Heart left ventricle (tissue), 16 donors: ENCODE measurements around the gene PRMT3. TPM values are rescaled to one million over a fixed set of nuclear protein-coding genes. Genes with fewer than 3 reads are reported as not detected.

Experiments
- ATAC-seq, 4 donors: fragments of 200-7000 bp; cut with Tn5 transposase; one replicate each; pipeline ENCODE4 v1.9.1; 2020 to 2022; ENCODE audit warnings: moderate library complexity in 4 of 4, mild to moderate bottlenecking in 3 of 4, moderate number of reproducible peaks in 1 of 4
- DNase-seq, 5 donors: peaks; one replicate each; pipeline ENCODE4 v3.0.0-alpha.2; 2020
- H3K27ac ChIP-seq, 12 donors: fragments of 200-600 bp; sonication (generic) in 4 of 12; one replicate each; pipeline versions ENCODE4 v1.5.0 to v1.8.0; 2016 to 2022; ENCODE audit warnings: mild to moderate bottlenecking in 2 of 12
- H3K27me3 ChIP-seq, 9 donors: fragments of 200-600 bp; sonication (generic) in 2 of 9; one replicate each; pipeline versions ENCODE4 v1.5.1 to v1.8.0; 2016 to 2022; ENCODE audit warnings: mild to moderate bottlenecking in 3 of 9
- H3K36me3 ChIP-seq, 9 donors: fragments of 200-600 bp; sonication (generic) in 2 of 9; one replicate each; pipeline versions ENCODE4 v1.5.0 to v1.8.0; 2018 to 2022; ENCODE audit warnings: mild to moderate bottlenecking in 2 of 9
- H3K4me1 ChIP-seq, 12 donors: fragments of 200-600 bp; sonication (generic) in 4 of 12; one replicate each; pipeline versions ENCODE4 v1.5.0 to v1.8.0; 2016 to 2022; ENCODE audit warnings: mild to moderate bottlenecking in 3 of 12
- H3K4me3 ChIP-seq, 12 donors: fragments of 200-600 bp; sonication (generic) in 4 of 12; one replicate each; pipeline versions ENCODE4 v1.5.0 to v1.8.0; 2017 to 2022; ENCODE audit warnings: mild to moderate bottlenecking in 9 of 12, moderate library complexity in 4 of 12
- H3K9me3 ChIP-seq, 12 donors: fragments of 200-600 bp; sonication (generic) in 4 of 12; one replicate each; pipeline versions ENCODE4 v1.5.0 to v1.8.0; 2016 to 2022; ENCODE audit warnings: mild to moderate bottlenecking in 1 of 12
- POLR2A ChIP-seq, 2 donors: fragments of 450-650 bp; IDR thresholded peaks; one replicate each; pipeline ENCODE4 v1.6.1; 2017; ENCODE audit warnings: antibody characterized with exemption in 2 of 2, mild to moderate bottlenecking in 2 of 2, moderate library complexity in 2 of 2
- WGBS, 4 donors: extraction: QIAGEN DNeasy Blood & Tissue Kit in 2 of 4; methylation state at CpG; one replicate each; pipeline versions ENCODE4 v1.1.5 to v1.1.7; 2013 to 2018; 5-methylcytosine and 5-hydroxymethylcytosine counted together
- intact Hi-C, 10 donors: fragments of 100-400 bp; cut with DNase I; formaldehyde crosslinking; loops; one replicate each; pipeline versions ENCODE4 v1.11.1 to v1.14.2; 2022
- polyA plus RNA-seq, 2 donors: library from polyadenylated mRNA; stranded (reverse); fragments of 200-250 nt; gene quantifications; one replicate each; pipeline ENCODE4 v1.2.3, GENCODE V29; 2013
- total RNA-seq, 9 donors: library from RNA; depleted of rRNA in 2 of 9; stranded (reverse); fragments of >200 nt in 2 of 9; fragmentation: NEBNext Ultra II Directional in 3 of 9; extraction: Animal tissue kit (Norgen Biotek cat#: 25700) in 3 of 9; gene quantifications; one replicate each; pipeline versions ENCODE4 v1.1.0 to v1.2.4, GENCODE V29; 2016 to 2023
- TF ChIP-seq, protein P1 (sequence below), 12 donors: fragments of 200-600 bp; sonication (generic) in 4 of 12; IDR thresholded peaks; one replicate each; pipeline versions ENCODE4 v1.5.0 to v1.8.0; 2018 to 2022; ENCODE audit warnings: antibody characterized with exemption in 12 of 12, mild to moderate bottlenecking in 5 of 12
- donor health status: ischemic (EF 13 %, LVEDD 7.1; RV severe dilation, severe dysfunction).
- donor health status: healthy with polysubstance abuse.
- donor health status: DM: no; HTN: yes; CAD: no.
- donor health status: DM: no; HTN: no; CAD: no.
- donor health status: ischemic (EF 25% LVEDD 6.9; RV normal size, moderate dysfunction).
- donor health status: ischemic (EF 25% LVEDD 5.7; RV mildly dilated, moderate dysfunction).
- donor health status: healthy.
- donor health status: DM: yes; HTN: yes; CAD: no.
- donor health status: ischemic (EF 35%, LVEDD 5.7; RV mildly dilated, moderate dysfunction).
- donor health status: nonischemic (EF 11% LVEDD 7.7; RV severe dilation, severe dysfunction).
- donor health status: DM: yes; HTN: yes; CAD: no.
- donor health status: PGD.
- donor health status: ischemic (EF 29% LVEDD 5.4; RV normal size, mild dysfunction).
- donor health status: nonischemic (EF 23%, LVEDD 6.1; RV moderate dilation, normal function).

Gene PRMT3
- total and polyA plus RNA-seq, 11 donors: 6.6 to 15.0 (median 10.5) TPM

DNA sequence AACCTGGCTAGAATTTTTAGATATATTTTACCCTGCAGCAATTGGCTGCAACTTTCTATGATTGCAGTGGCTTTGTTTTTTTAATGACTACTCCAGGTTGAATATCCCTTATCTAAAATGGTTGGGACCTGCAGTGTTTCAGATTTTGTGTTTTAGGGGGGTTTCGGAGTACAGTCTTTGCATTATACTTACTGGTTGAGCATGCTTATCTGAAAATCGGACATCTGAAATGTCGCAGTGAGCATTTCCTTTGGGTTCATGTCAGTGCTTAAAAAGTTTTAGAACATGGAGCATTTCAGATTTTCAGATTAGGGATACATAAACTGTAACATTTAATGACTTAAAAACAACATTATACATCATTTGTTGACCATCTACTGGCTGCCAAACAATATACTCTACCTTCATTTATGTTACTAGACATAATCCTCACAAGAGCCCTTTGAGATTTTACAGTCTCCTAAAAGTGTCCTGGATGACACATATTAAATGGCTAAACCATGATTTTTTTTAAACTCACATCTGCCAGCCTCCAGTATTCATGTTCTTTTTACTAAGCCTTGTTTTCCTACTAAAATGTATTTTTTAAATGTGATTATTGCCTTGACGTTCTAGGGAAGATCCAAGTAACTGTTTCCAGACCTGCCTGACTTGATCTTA is 66.3 kb downstream of the PRMT3 start:
- Histone ChIP-seq H3K27me3 (no peaks in the 10 kb centered on the region), H3K4me1 (no peaks in the 10 kb centered on the region), H3K36me3 (peaks cover 0 to 28% (median 6%) of the 10 kb centered on the region in 9 donors), H3K4me3 (no peak overlapping the region), H3K9me3 (no peaks in the 10 kb centered on the region), H3K27ac (no peak overlapping the region)
- no peak for ATAC-seq
- DNase-seq: no peak
- intact Hi-C loops: no loop called here
- 93 to 98% (median 95%) methylated on average over 4 of the region's 4 CpGs for WGBS, 4 donors
- TF ChIP-seq, protein P1, sequence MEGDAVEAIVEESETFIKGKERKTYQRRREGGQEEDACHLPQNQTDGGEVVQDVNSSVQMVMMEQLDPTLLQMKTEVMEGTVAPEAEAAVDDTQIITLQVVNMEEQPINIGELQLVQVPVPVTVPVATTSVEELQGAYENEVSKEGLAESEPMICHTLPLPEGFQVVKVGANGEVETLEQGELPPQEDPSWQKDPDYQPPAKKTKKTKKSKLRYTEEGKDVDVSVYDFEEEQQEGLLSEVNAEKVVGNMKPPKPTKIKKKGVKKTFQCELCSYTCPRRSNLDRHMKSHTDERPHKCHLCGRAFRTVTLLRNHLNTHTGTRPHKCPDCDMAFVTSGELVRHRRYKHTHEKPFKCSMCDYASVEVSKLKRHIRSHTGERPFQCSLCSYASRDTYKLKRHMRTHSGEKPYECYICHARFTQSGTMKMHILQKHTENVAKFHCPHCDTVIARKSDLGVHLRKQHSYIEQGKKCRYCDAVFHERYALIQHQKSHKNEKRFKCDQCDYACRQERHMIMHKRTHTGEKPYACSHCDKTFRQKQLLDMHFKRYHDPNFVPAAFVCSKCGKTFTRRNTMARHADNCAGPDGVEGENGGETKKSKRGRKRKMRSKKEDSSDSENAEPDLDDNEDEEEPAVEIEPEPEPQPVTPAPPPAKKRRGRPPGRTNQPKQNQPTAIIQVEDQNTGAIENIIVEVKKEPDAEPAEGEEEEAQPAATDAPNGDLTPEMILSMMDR (IDR thresholded peaks at IDR 0.05): no peak
- no peak for TF ChIP-seq POLR2A (IDR thresholded peaks at IDR 0.05)

DNA sequence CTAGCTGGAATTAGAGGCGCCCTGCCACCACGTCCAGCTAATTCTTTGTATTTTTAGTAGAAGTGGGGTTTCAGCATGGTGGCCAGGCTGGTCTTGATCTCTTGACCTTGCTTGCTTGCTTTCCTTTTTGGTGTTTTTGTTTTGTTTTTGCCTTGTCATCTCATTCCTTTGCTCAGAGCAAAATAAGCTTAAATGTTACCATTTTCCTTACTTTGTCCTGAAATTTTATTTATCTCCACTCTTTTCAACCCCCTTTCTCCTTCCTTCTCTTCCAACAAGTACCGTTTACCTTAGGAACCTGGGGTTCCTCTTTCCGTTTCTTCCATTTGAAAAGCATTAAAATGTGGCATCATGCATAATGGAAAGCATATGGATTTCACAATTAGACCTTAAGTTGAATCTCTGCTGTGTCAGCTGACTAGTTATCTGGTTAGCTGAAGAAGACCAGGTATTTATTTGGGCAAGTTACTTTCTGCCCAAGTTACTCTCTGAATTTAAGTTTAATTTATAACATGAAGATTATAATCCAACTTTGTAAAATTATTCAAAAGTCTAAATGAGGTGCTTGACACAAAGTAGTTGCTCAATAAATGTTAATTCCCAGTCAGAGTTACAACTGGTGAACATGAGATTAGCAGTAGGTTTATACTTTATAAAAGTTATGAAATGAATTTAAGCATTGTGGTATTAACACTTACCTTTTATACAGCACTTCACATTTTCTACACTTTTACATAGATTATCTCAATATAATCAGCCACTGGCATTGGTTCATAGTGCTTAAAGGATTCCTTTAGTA is 69.7 kb downstream of the PRMT3 start:
- peaks cover 0 to 22% (median 11%) of the 10 kb centered on the region in 9 donors for H3K36me3 ChIP-seq
- H3K4me1 ChIP-seq: peaks cover 0 to 12% (median 0%) of the 10 kb centered on the region in 12 donors
- DNase-seq: no peak
- no peak overlapping the region for H3K27ac ChIP-seq
- WGBS, 4 donors: 94 to 97% (median 96%) methylated on average over 4 of the region's 4 CpGs
- TF ChIP-seq, protein P1 (IDR thresholded peaks at IDR 0.05): no peak
- no peak for TF ChIP-seq POLR2A (IDR thresholded peaks at IDR 0.05)
- H3K27me3 ChIP-seq: no peaks in the 10 kb centered on the region
- no peak overlapping the region for H3K4me3 ChIP-seq
- intact Hi-C loops: no loop called here
- H3K9me3 ChIP-seq: no peaks in the 10 kb centered on the region
- no peak for ATAC-seq

DNA sequence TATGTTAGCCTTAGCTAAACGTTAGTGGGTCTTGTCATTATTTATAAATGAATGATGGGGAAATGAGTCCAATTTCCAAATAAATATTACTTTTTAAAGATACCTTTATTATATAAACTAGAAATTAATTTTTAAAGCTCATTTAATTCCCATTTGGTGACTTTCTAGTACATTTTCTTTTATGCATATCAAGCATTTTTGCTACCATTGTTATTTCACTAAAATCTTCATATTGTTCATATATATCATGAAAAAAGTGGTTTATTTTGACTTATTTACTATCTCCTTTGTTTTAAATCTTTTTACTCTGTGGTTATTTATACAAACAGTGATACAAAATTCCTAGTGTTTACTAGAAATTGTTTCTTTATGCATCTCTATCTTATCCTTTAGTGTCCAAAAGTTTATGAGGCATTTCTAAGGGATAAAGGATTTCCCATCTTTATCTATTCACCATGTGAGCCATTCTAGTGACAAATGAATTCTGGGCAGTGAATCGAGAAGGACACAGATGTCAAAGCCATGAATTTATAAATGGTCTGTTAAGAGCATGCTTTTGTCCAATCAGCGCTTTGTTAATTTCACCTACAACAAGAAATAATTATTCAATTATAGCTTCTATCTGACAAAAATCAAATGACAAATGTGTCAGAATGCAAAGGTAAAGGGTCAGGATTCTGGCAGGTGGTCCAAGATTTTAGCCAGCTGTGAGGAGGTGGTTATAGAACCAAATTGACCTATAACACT is 70.6 kb downstream of the PRMT3 start:
- intact Hi-C loops: no loop called here
- Histone ChIP-seq H3K4me1 (peaks cover 0 to 12% (median 0%) of the 10 kb centered on the region in 12 donors), H3K4me3 (no peak overlapping the region), H3K27me3 (no peaks in the 10 kb centered on the region), H3K27ac (no peak overlapping the region), H3K9me3 (no peaks in the 10 kb centered on the region), H3K36me3 (peaks cover 0 to 22% (median 15%) of the 10 kb centered on the region in 9 donors)
- no peak for ATAC-seq
- DNase-seq: no peak
- TF ChIP-seq, protein P1 (IDR thresholded peaks at IDR 0.05): no peak
- no peak for TF ChIP-seq POLR2A (IDR thresholded peaks at IDR 0.05)
- WGBS, 4 donors: 76 to 83% (median 76%) methylated on average over 3 of the region's 3 CpGs
